ENCODE measurements around the gene PGM2L1.

PGM2L1 gene

DNA sequence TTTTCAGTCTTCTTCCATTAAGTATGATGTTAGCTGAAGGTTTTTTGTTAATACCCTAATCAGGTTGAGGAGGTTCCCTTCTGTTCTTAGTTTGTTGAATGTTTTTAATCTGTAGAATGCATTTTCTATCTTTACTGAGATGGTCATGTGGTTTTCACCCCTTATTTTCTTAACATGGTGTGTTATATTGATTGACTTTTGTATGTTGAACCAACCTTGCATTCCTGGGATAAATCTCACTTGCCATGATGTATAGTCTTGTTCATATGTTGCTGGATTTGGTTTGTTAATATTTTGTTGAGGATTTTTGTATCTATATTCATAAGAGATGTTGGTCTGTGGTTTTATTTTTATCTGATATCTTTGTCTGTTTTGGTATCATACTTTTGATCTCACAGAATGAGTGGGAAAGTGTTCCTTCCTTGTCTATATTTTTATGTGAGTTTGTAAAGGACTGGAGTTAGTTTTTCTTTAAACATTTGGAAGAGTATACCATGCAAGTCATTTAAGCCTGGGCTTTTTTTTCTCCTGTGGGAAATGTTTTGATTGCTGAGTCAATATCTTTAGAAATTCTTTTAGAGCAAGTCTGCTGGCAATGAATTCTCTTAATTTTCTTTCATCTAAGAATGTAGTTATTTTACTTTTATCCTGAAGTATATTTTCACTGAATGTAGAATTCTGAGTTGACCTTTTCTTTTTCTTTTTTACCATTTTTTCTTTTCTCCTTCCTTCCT lies 81.3 kb downstream of the PGM2L1 start:
- TF ChIP-seq, protein P1, sequence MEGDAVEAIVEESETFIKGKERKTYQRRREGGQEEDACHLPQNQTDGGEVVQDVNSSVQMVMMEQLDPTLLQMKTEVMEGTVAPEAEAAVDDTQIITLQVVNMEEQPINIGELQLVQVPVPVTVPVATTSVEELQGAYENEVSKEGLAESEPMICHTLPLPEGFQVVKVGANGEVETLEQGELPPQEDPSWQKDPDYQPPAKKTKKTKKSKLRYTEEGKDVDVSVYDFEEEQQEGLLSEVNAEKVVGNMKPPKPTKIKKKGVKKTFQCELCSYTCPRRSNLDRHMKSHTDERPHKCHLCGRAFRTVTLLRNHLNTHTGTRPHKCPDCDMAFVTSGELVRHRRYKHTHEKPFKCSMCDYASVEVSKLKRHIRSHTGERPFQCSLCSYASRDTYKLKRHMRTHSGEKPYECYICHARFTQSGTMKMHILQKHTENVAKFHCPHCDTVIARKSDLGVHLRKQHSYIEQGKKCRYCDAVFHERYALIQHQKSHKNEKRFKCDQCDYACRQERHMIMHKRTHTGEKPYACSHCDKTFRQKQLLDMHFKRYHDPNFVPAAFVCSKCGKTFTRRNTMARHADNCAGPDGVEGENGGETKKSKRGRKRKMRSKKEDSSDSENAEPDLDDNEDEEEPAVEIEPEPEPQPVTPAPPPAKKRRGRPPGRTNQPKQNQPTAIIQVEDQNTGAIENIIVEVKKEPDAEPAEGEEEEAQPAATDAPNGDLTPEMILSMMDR (IDR thresholded peaks at IDR 0.05; ENCODE audit: insufficient read depth, missing control alignments) = no peak
- FAIRE-seq = no peak
- no peak for DNase-seq (ENCODE audit: insufficient read length, low spot score)

GRCh38 chr11:74312326-74312725 lies 85.9 kb downstream of the PGM2L1 start:
- no peak for FAIRE-seq
- no peak for DNase-seq (ENCODE audit: insufficient read length, low spot score)
- TF ChIP-seq, protein P1 (IDR thresholded peaks at IDR 0.05; ENCODE audit: insufficient read depth, missing control alignments) = no peak

DNA sequence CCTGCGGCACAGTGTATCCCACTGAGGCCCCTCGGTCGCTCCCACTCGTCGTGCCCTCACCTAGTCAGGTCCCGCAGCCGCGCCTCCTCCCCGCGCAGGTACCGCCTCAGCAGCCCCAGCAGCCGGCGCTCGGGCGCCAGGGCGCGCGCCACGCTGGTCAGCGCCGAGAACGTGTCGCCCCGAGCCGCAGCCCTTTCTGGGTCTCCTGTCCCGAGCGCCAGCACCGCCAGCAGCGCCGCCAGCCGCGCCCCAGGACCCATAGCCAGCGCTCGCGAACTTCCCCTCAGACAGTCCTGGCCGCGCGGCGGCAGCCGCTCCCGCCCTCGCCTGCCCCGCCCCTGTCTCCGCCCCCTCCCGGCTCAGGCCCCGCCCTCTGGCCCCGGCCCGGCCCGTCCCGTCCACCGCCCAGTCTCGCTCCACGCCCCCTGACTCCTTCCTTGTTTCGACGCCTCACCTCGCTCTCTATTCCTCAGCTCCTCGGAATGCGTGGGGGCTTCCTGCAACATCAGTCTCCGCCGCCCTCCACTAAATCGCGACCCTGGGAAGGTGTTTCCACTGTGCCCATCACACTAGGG lies 86.8 kb downstream of the PGM2L1 start, which contains the start of gene P4HA3:
TSS of gene P4HA3 (minus strand) at position 289 of the 575 bp plus-strand sequence. CDS start at position 260, 29 bp downstream.
- FAIRE-seq (no peak), DNase-seq (ENCODE audit: insufficient read length, low spot score) (no peak)
- TF ChIP-seq, protein P1 (IDR thresholded peaks at IDR 0.05; ENCODE audit: insufficient read depth, missing control alignments) = no peak

GRCh38 chr11:74310857-74311256 lies 87.4 kb downstream of the PGM2L1 start:
- no peak for DNase-seq (ENCODE audit: insufficient read length, low spot score)
- TF ChIP-seq, protein P1 (IDR thresholded peaks at IDR 0.05; ENCODE audit: insufficient read depth, missing control alignments) = no peak
- FAIRE-seq = no peak

DNA sequence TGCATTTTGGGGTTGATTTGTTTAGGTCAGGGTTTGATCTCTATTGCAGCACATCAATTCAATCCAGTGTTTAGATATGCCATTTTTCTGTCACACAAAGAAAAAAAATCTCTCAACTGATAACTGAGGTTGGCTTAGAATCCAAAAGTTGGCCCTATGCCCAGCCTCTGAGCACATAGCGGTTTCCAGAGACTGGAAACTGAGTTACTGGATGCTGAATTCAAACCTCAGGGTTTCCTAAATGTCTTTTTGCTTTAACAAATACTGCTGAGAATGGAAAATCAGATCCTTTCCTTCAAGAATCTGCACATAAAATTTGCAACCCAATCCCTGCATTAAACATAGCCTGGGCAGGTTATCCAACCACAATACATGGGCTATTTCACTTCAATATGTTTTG lies 90.8 kb downstream of the PGM2L1 start:
- TF ChIP-seq, protein P1 (IDR thresholded peaks at IDR 0.05; ENCODE audit: insufficient read depth, missing control alignments) = no peak
- DNase-seq (ENCODE audit: insufficient read length, low spot score) = no peak
- FAIRE-seq = no peak

DNA sequence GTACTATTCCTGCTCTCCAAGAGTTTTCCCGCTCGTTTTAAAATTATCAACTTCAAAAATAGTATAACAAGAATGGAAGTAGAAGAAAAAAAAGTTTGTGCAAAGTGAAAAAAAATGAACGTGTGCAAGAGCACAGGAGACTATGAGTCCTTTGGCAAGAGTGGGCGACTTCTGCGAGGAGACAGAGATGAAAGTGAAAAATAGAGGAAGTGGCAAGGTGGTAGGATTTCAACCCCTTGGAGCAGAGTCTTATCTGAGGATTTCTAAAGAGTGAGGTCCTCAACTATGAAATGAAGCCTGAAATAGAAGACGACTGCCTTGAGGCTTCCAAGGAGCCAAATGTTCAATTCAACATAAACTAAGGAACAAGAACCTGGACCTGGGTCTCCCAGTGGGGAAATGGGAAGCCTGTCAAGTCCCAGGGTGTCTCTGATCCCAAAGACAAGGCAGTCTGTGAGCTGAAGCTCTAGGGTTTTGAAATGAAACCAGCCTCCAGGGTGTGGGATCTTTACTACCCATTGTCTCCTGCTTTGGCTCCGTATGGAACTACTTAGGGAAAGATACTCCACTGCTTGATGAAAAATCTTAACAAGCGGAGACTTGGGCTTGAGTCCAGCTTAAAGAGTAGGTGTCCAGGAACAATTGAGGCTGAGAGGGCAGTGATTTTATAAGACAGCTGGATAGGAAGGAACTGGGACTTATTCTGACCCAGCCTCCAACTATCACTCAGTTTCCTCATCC lies 91.6 kb downstream of the PGM2L1 start:
- TF ChIP-seq, protein P1 (IDR thresholded peaks at IDR 0.05; ENCODE audit: insufficient read depth, missing control alignments) = no peak
- DNase-seq (ENCODE audit: insufficient read length, low spot score) (no peak), FAIRE-seq (no peak)

Data from D721Med (cell line).